Measurements from ENCODE around the gene MS4A2. TPM values are rescaled to one million over a fixed set of nuclear protein-coding genes. Genes with fewer than 3 reads are reported as not detected.

Gene MS4A2
- total and polyA plus RNA-seq, 2 of the 8 experiments (the other 6 are each of a cell fraction or from before 2014, with no cell fraction given), result not detected

DNA sequence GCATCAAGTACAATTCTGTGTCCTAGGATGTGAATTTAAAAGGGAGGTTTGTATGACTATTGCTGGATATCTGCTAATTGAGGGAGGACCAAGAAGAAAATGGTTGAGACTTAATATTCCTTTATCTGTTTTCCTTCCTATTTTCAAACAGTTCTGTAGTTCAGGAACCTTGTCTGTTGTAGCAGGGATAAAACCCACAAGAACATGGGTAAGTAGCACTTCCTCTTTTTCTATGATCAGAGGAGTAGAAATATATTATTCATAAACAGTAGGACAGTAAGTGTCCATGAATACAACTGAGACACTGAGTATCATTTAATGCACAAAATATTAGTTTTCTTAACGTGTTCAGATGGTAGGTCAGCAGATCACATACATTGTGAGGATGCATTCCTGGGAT, 24.4 kb upstream of the MS4A2 start:
- Histone ChIP-seq H3K23me2 (ENCODE audit: low read depth, low read length) (no peaks in the 10 kb centered on the region), H3K56ac (replicated peaks; ENCODE audit: insufficient read length, low read depth, low read length) (no peak overlapping the region), H4K20me1 (replicated peaks in 1 of 2; ENCODE audit: control insufficient read depth in 1 of 2, insufficient read depth in 2 of 2, low read length in 2 of 2) (no peaks in the 10 kb centered on the region), H2AFZ (ENCODE audit: low read length) (no peak overlapping the region), H2AK5ac (ENCODE audit: low read depth, low read length) (no peak overlapping the region), H3K4me2 (ENCODE audit: insufficient read depth in 1 of 2, low read depth in 2 of 2, low read length in 2 of 2) (no peak overlapping the region), H3K79me1 (ENCODE audit: low read depth, low read length) (no peaks in the 10 kb centered on the region), H3K23ac (ENCODE audit: insufficient read length) (no peak overlapping the region), H3K9me3 (ENCODE audit: insufficient read depth in 2 of 2, low read depth in 1 of 2, low read length in 1 of 2) (no peaks in the 10 kb centered on the region; a peak in 1 of 4 replicates), H3K36me3 (ENCODE audit: control insufficient read depth in 2 of 4, insufficient read depth in 4 of 4, low read length in 3 of 4) (no peaks in the 10 kb centered on the region), H3K4me1 (replicated peaks in 1 of 4; ENCODE audit: control insufficient read depth in 3 of 4, insufficient read depth in 4 of 4, low read length in 3 of 4) (no peaks in the 10 kb centered on the region), H3K18ac (ENCODE audit: extremely low read depth, low read length) (no peak overlapping the region), H3K4ac (replicated peaks; ENCODE audit: insufficient read length, low read depth, low read length) (no peak overlapping the region), H4K5ac (ENCODE audit: insufficient read length, low read depth, low read length) (no peak overlapping the region), H2BK120ac (replicated peaks; ENCODE audit: low read depth, low read length) (no peak overlapping the region), H3K4me3 (ENCODE audit: extremely low read depth in 1 of 4, insufficient read depth in 2 of 4, low read depth in 3 of 4, low read length in 4 of 4) (no peak overlapping the region), H3K9ac (replicated peaks in 1 of 4; ENCODE audit: extremely low read depth in 1 of 4, low read depth in 3 of 4, low read length in 3 of 4) (no peak overlapping the region), H2BK15ac (ENCODE audit: low read length) (no peak overlapping the region), H3K27ac (ENCODE audit: low read depth, low read length) (no peak overlapping the region), H3K79me2 (ENCODE audit: control insufficient read depth in 1 of 2, insufficient read depth in 2 of 2, low read length in 2 of 2) (no peaks in the 10 kb centered on the region), H2BK5ac (ENCODE audit: low read depth, low read length) (no peak overlapping the region), H4K8ac (ENCODE audit: extremely low read depth, insufficient read depth, low read length) (no peak overlapping the region), H3K14ac (ENCODE audit: insufficient read length) (no peak overlapping the region), H2BK20ac (ENCODE audit: low read length) (no peak overlapping the region), H4K91ac (replicated peaks; ENCODE audit: insufficient read length, low read length) (no peak overlapping the region), H2BK12ac (ENCODE audit: low read depth, low read length) (no peak overlapping the region), H3K27me3 (replicated peaks in 1 of 4; ENCODE audit: control insufficient read depth in 3 of 4, extremely low read depth in 1 of 4, insufficient read depth in 3 of 4, low read length in 3 of 4) (no peaks in the 10 kb centered on the region)
- DNase-seq (ENCODE audit: low read depth in 1 of 2, low spot score in 2 of 2), result no peak
- CTCF ChIA-PET (ENCODE audit: partially characterized antibody), result no interaction called here
- TF ChIP-seq TEAD4 (IDR thresholded peaks at IDR 0.05; ENCODE audit: low read depth, low read length) (no peak), SAP30 (IDR thresholded peaks at IDR 0.05; ENCODE audit: insufficient read depth, insufficient replicate concordance, low read length) (no peak), CTBP2 (IDR thresholded peaks at IDR 0.05; ENCODE audit: borderline replicate concordance, insufficient read depth, insufficient read length, low read length) (no peak), EP300 (IDR thresholded peaks at IDR 0.05; ENCODE audit: borderline replicate concordance in 1 of 2, low read depth in 2 of 2, low read length in 2 of 2) (no peak), KDM1A (IDR thresholded peaks at IDR 0.05; ENCODE audit: borderline replicate concordance, low read length) (no peak)
- no peak for FAIRE-seq
- 93% methylated on average over 1 of the region's 1 CpG; no CpG with 5 or more reads in 1 of the 2 experiments for WGBS, 2 experiments (ENCODE audit: extremely low coverage in 1 of 2, insufficient coverage in 1 of 2, insufficient read length in 1 of 2, insufficient replicate concordance in 2 of 2, low coverage in 1 of 2, low lambda C conversion rate in 2 of 2, missing lambda C conversion rate in 1 of 2)
- POLR2A ChIA-PET (ENCODE audit: partially characterized antibody), result no interaction called here

Data from H1 (cell line).